ENCODE results near the gene ZNF343. TPM values are rescaled to one million over a fixed set of nuclear protein-coding genes. Genes with fewer than 3 reads are reported as not detected.

Gene ZNF343
- total and polyA plus RNA-seq, 2 of the 4 experiments (the other 2 are of a cell fraction), result 7.8 to 26.2 TPM

Small RNA genes lying within 50 kb of the gene (microRNA-seq; reads per million reads assigned to microRNA genes)
- gene RF00019 (ENCODE audit: insufficient read depth, insufficient read length), result not detected

Small RNA genes lying within 50 kb of the gene (small RNA-seq; reads per million reads assigned to genes)
- gene RF00019, result 0 reads per million in 5 experiments

Other genes starting within 250 kb of the ZNF343 start
- gene TGM3, start 212.9 kb downstream of the ZNF343 start, total RNA-seq (2012; rRNA removed), result not detected in 2 replicates
- gene TGM3, start 212.9 kb downstream of the ZNF343 start, polyA plus RNA-seq (2012; rRNA removed), result not detected in 2 replicates
- not detected in 2 replicates for gene TGM6, start 128.0 kb downstream of the ZNF343 start, total RNA-seq (2012; rRNA removed)
- not detected in 2 replicates for gene TGM6, start 128.0 kb downstream of the ZNF343 start, polyA plus RNA-seq (2012; rRNA removed)
- gene SNRPB, start 38.1 kb downstream of the ZNF343 start, total RNA-seq (2012; rRNA removed), result 103 and 109 TPM in 2 replicates
- 214 and 249 TPM in 2 replicates for gene SNRPB, start 38.1 kb downstream of the ZNF343 start, polyA plus RNA-seq (2012; rRNA removed)
- not detected in 2 replicates for gene TMC2, start 27.7 kb upstream of the ZNF343 start, total RNA-seq (2012; rRNA removed)
- gene TMC2, start 27.7 kb upstream of the ZNF343 start, polyA plus RNA-seq (2012; rRNA removed), result not detected in 2 replicates
- gene NOP56, start 143.7 kb upstream of the ZNF343 start, total RNA-seq (2012; rRNA removed), result 170 and 231 TPM in 2 replicates
- 164 and 189 TPM in 2 replicates for gene NOP56, start 143.7 kb upstream of the ZNF343 start, polyA plus RNA-seq (2012; rRNA removed)
- gene IDH3B, start 155.3 kb upstream of the ZNF343 start, total RNA-seq (2012; rRNA removed), result 160 and 165 TPM in 2 replicates
- 146 and 151 TPM in 2 replicates for gene IDH3B, start 155.3 kb upstream of the ZNF343 start, polyA plus RNA-seq (2012; rRNA removed)
- under 0.01 and 0.18 TPM in 2 replicates for gene EBF4, start 183.9 kb upstream of the ZNF343 start, total RNA-seq (2012; rRNA removed)
- gene EBF4, start 183.9 kb upstream of the ZNF343 start, polyA plus RNA-seq (2012; rRNA removed), result 1.0 and 1.1 TPM in 2 replicates

Measured in IMR-90 (cell line).